SU-DHL-6 (cell line): ENCODE results near the gene NT5C3A.
"Not testable (repeated sequence)": the region's sequence is repeated elsewhere in the genome, so short reads cannot be mapped to it uniquely, and the experiment has no call there.

ENCODE experiments used
- EZH2phosphoT487 ChIP-seq: fragments of 200-600 bp; sonication (generic), shearing (Covaris generic); conservative IDR thresholded peaks from 2 replicates; pipeline ENCODE4 v1.6.1; 2018; ENCODE audit warnings: mild to moderate bottlenecking, antibody characterized with exemption, low read length, moderate library complexity, mixed read lengths
- TF ChIP-seq, protein P1 (sequence below): fragments of 200-600 bp; sonication (generic); IDR thresholded peaks from one replicate; pipeline ENCODE4 v1.5.1; 2017; ENCODE audit warnings: antibody characterized with exemption, mild to moderate bottlenecking, low read length, moderate library complexity; ENCODE audit not compliant: insufficient read depth, poor library complexity, severe bottlenecking

GRCh38 chr7:32966489-32967267 is 95.9 kb downstream of the NT5C3A start:
- TF ChIP-seq, protein P1, sequence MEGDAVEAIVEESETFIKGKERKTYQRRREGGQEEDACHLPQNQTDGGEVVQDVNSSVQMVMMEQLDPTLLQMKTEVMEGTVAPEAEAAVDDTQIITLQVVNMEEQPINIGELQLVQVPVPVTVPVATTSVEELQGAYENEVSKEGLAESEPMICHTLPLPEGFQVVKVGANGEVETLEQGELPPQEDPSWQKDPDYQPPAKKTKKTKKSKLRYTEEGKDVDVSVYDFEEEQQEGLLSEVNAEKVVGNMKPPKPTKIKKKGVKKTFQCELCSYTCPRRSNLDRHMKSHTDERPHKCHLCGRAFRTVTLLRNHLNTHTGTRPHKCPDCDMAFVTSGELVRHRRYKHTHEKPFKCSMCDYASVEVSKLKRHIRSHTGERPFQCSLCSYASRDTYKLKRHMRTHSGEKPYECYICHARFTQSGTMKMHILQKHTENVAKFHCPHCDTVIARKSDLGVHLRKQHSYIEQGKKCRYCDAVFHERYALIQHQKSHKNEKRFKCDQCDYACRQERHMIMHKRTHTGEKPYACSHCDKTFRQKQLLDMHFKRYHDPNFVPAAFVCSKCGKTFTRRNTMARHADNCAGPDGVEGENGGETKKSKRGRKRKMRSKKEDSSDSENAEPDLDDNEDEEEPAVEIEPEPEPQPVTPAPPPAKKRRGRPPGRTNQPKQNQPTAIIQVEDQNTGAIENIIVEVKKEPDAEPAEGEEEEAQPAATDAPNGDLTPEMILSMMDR = not testable (repeated sequence)
- TF ChIP-seq EZH2phosphoT487 = not testable (repeated sequence)
